Type B pancreatic cell (in vitro differentiated cells): ENCODE data around the gene PWWP2B. TPM values are rescaled to one million over a fixed set of nuclear protein-coding genes. Genes with fewer than 3 reads are reported as not detected.
A peak's percentile ranks its signal among the peaks of the same experiment; 100 is the strongest.

ENCODE experiments used
- DNase-seq: peaks from one replicate; pipeline ENCODE4 v3.0.0; 2021; ENCODE audit warnings: mixed read lengths; ENCODE audit not compliant: unreplicated experiment; ENCODE audit errors: extremely low spot score
- H3K27ac Mint-ChIP-seq: 2 replicates; pipeline ENCODE4 v1.8.0; 2021; ENCODE audit warnings: mild to moderate bottlenecking, mixed read lengths
- H3K27me3 Mint-ChIP-seq: 2 replicates; pipeline ENCODE4 v1.8.0; 2021; ENCODE audit warnings: mixed read lengths
- H3K36me3 Mint-ChIP-seq: 2 replicates; pipeline ENCODE4 v1.8.0; 2021; ENCODE audit warnings: mixed read lengths
- H3K4me1 Mint-ChIP-seq: one replicate; pipeline ENCODE4 v1.8.0; 2021; ENCODE audit warnings: mixed read lengths; ENCODE audit not compliant: unreplicated experiment
- H3K4me3 Mint-ChIP-seq: 2 replicates; pipeline ENCODE4 v1.8.0; 2021; ENCODE audit warnings: mild to moderate bottlenecking, mixed read lengths
- H3K9me3 Mint-ChIP-seq: 2 replicates; pipeline ENCODE4 v1.8.0; 2021; ENCODE audit warnings: mixed read lengths
- CTCF ChIP-seq: fragments of 200-600 bp; sonication (generic); conservative IDR thresholded peaks from 2 replicates; pipeline ENCODE4 v1.5.0; 2021; ENCODE audit warnings: antibody characterized with exemption, mild to moderate bottlenecking
- total RNA-seq: library from RNA; stranded (reverse); gene quantifications from 2 replicates; pipeline ENCODE4 v1.2.1, GENCODE V29; 2021; ENCODE audit warnings: low replicate concordance

The PWWP2B gene
- total RNA-seq, 1 donor from 2014 or later: 22.6 TPM

- no peak for TF ChIP-seq CTCF
- Mint-ChIP-seq H3K27ac (peak overlapping the region; percentile 83), H3K27me3 (no peaks in the 10 kb centered on the region)
These were observed 3.3 kb upstream of the PWWP2B start for GRCh38 chr10:132393695-132394181.

GRCh38 chr10:132394201-132394811 is 2.7 kb upstream of the PWWP2B start:
- H3K27ac Mint-ChIP-seq: peak overlapping the region; percentile 74
- DNase-seq: no peak

More at GRCh38 chr10:132393695-132394181, 3.3 kb upstream of the PWWP2B start:
- peaks cover 9% of the 10 kb centered on the region for H3K9me3 Mint-ChIP-seq
- no peaks in the 10 kb centered on the region for H3K36me3 Mint-ChIP-seq
- peaks cover 4% of the 10 kb centered on the region for H3K4me1 Mint-ChIP-seq
- DNase-seq: no peak
- H3K4me3 Mint-ChIP-seq: peak overlapping the region; percentile 75

GRCh38 chr10:132394936-132395703 is 1.9 kb upstream of the PWWP2B start:
- Mint-ChIP-seq H3K9me3 (peaks cover 9% of the 10 kb centered on the region), H3K27ac (peak overlapping the region; percentile 74), H3K4me3 (peak overlapping the region; percentile 57), H3K4me1 (peaks cover 7% of the 10 kb centered on the region), H3K27me3 (no peaks in the 10 kb centered on the region), H3K36me3 (no peaks in the 10 kb centered on the region)
- DNase-seq: no peak
- no peak for TF ChIP-seq CTCF

More at GRCh38 chr10:132394201-132394811, 2.7 kb upstream of the PWWP2B start:
- no peaks in the 10 kb centered on the region for H3K36me3 Mint-ChIP-seq
- peaks cover 9% of the 10 kb centered on the region for H3K9me3 Mint-ChIP-seq
- H3K4me3 Mint-ChIP-seq: peak overlapping the region; percentile 57
- no peak for TF ChIP-seq CTCF
- no peaks in the 10 kb centered on the region for H3K27me3 Mint-ChIP-seq
- H3K4me1 Mint-ChIP-seq: peaks cover 4% of the 10 kb centered on the region

- no peak for DNase-seq
- Mint-ChIP-seq H3K4me1 (peaks cover 7% of the 10 kb centered on the region), H3K36me3 (no peaks in the 10 kb centered on the region), H3K27me3 (no peaks in the 10 kb centered on the region), H3K27ac (no peak overlapping the region), H3K9me3 (peaks cover 9% of the 10 kb centered on the region), H3K4me3 (no peak overlapping the region)
- no peak for TF ChIP-seq CTCF
These were observed 1.1 kb upstream of the PWWP2B start for GRCh38 chr10:132395704-132396493.

GRCh38 chr10:132396494-132397035 is 435 bp upstream of the PWWP2B start:
- Mint-ChIP-seq H3K27me3 (no peaks in the 10 kb centered on the region), H3K4me3 (no peak overlapping the region), H3K9me3 (peaks cover 9% of the 10 kb centered on the region), H3K36me3 (no peaks in the 10 kb centered on the region), H3K27ac (no peak overlapping the region), H3K4me1 (peaks cover 7% of the 10 kb centered on the region)
- TF ChIP-seq CTCF: peak; percentile 57
- no peak for DNase-seq
